22Rv1 (cell line): ENCODE results near the gene PKHD1.

Source experiments
- H3K27ac ChIP-seq: fragments of 450-650 bp; 2 replicates; pipeline ENCODE4 v1.5.1; 2017
- ZFX ChIP-seq: fragments of 450-650 bp; IDR thresholded peaks from 2 replicates; pipeline ENCODE4 v1.6.1; 2017; ENCODE audit warnings: antibody characterized with exemption, borderline replicate concordance
- TF ChIP-seq, protein P1 (sequence below): fragments of 450-650 bp; IDR thresholded peaks from 2 replicates; pipeline ENCODE4 v1.5.1; 2017; ENCODE audit warnings: mild to moderate bottlenecking

The PKHD1 gene

DNA sequence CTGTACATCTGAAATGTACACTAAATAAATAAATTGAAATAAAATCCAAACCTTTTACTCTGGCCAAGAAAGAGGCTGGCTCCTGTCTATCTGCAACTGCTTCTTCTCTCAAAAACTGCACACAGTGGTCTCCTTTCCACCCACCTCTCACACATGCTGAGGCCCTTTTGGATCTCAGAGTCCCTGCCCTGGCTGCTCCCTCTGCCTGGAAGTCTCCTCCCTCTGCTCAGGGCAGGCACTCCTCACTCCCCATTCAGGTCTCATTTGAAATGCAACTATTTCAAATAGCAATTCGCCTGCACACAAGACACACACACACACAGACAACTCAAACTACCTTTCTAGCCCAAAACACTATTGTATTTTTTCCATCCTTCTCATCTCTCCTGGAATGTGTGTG lies 348.8 kb downstream of the PKHD1 start:
- TF ChIP-seq, protein P1, sequence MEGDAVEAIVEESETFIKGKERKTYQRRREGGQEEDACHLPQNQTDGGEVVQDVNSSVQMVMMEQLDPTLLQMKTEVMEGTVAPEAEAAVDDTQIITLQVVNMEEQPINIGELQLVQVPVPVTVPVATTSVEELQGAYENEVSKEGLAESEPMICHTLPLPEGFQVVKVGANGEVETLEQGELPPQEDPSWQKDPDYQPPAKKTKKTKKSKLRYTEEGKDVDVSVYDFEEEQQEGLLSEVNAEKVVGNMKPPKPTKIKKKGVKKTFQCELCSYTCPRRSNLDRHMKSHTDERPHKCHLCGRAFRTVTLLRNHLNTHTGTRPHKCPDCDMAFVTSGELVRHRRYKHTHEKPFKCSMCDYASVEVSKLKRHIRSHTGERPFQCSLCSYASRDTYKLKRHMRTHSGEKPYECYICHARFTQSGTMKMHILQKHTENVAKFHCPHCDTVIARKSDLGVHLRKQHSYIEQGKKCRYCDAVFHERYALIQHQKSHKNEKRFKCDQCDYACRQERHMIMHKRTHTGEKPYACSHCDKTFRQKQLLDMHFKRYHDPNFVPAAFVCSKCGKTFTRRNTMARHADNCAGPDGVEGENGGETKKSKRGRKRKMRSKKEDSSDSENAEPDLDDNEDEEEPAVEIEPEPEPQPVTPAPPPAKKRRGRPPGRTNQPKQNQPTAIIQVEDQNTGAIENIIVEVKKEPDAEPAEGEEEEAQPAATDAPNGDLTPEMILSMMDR = no peak
- TF ChIP-seq ZFX = no peak
- H3K27ac ChIP-seq = peak overlapping the region; percentile 30

DNA sequence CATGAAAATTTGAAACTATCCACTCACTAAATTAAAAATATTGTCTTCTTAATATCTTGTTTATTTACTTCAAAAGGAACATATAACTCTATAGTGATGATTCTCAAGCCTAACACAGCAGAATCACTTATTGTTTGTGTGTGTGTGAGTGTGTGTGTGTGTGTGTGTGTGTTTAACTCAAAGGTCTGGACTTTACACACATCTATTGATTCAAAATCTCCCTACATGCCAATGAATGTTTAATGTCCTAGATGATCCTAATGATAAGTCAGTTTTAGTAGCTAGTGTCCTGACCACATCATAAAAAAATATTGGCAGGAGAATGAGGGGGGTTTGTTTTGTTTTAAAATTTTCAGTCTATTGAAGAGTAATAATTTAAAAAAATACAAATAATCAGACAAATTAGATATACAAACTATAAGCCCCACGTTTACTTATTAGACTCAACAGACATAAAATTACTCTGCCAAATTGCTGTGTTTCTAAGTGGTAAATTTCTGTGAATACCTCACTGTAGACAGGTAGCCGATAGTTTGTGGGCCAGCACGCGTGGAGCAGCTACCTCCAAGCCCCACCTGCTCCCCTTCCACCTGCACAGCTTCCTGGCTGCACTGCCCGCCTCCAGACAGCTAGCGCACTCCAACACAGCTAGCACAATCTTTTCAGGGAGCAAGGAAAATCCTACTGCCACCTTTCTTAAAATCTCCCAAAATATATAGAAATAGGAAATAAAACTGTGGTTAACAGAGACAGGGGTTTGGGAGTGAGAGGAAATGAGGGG lies 349.6 kb downstream of the PKHD1 start:
- peak overlapping the region; percentile 30 for H3K27ac ChIP-seq

DNA sequence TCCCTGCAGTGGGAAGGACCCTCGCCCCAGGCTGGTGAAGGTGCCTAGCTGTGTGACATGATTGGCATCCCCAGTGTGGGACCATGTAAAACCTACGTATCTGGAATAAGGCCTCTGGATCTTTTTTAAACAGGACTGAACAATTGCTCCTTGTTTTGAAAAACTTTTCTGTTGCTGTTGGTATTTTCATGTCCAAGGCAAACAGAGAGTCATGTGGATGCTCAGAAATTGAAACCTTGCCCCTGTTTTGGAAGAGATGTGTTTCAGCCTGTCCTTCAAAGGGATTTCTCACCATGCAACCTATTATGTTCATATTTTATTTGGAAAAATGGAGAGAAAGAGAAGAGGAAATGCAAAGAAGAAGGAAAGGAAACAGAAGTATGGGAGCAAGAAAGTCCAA lies 362.3 kb downstream of the PKHD1 start:
- H3K27ac ChIP-seq = no peak overlapping the region
- no peak for TF ChIP-seq ZFX
- TF ChIP-seq, protein P1 = no peak

More for the DNA sequence above, 349.6 kb downstream of the PKHD1 start:
- no peak for TF ChIP-seq ZFX
- TF ChIP-seq, protein P1 = no peak

DNA sequence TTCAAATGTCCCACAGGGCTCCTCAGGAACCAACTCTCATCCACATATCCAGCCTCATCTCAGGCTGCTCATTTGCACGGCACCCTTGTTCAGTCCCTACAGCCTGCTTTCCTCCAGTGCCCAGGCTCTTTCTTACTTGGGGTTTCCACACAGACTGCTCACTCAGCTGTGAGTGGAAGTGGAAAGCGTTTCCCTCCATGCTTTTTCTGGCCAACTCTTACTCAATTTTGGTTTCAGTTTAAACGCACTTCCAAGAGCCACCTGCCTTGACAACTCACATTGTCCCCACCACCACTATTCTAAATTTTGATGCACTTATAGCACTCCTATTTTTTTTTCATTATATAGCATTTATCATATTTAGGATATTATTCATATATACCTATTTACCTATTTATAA lies 367.1 kb downstream of the PKHD1 start:
- TF ChIP-seq, protein P1 = no peak
- no peak overlapping the region for H3K27ac ChIP-seq

DNA sequence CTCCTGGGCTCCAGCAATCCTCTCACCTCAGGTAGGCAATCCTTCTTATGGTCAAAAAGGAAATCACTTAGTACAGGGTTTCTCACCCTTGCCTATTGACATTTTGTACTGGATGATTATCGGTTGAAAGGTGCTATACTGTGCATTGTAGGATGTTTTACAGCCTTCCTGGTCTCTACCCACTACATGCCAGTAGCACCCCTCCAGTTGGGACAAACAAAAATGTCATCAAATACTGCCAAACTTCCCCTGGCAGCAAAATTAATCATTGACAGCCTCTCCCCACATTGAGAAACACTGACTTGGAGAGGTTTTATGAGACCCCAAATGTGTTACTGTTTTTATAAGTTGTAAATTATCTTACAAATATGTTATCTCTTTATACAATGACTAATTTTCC lies 368.1 kb downstream of the PKHD1 start:
- TF ChIP-seq, protein P1 = no peak
- no peak for TF ChIP-seq ZFX
- no peak overlapping the region for H3K27ac ChIP-seq

DNA sequence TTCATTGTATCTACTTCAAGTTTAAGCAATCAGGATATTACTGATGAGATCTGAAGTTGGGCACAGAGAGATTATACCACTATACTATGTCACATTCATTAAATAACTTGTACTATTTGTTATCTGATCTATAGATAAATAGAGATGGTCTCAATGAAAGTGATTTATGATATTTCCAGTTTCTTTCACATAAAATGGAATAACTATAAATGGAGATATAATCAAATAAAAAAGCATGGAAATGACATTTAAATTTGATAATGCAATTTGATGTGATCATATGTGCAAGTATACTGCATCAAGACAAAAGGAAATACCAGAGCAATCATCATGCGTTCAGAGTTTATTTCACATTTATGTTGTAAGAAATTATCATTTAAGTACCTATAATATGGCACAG lies 368.9 kb downstream of the PKHD1 start:
- H3K27ac ChIP-seq = no peak overlapping the region
- TF ChIP-seq, protein P1 = no peak
- TF ChIP-seq ZFX = no peak

DNA sequence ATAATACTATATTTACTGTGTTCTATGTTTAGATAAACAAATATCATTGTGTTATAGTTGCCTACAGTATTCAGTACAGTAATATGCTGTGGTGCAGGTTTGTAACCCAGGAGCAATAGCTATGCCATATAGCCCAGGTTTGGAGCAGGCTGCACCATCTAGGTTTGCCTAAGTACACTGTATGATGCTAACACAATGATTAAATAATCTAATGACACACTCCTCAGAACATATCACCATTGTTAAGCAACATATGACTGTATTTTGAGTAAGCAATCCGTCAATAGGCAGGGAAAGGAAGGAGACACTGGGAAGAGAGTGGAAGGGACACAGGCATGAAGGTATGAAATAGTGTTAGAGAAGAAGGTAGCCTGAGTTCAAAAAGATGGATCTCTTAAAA lies 369.9 kb downstream of the PKHD1 start:
- TF ChIP-seq, protein P1 = no peak
- no peak for TF ChIP-seq ZFX

More for the DNA sequence above, 369.9 kb downstream of the PKHD1 start:
- no peak overlapping the region for H3K27ac ChIP-seq
